Sigmoid colon (tissue), 7 donors: ENCODE measurements around the gene LCOR. TPM values are rescaled to one million over a fixed set of nuclear protein-coding genes. Genes with fewer than 3 reads are reported as not detected.
"Not testable (repeated sequence)": the region's sequence is repeated elsewhere in the genome, so short reads cannot be mapped to it uniquely, and the experiment has no call there.

ENCODE experiments used
- DNase-seq: peaks from one replicate; pipeline ENCODE4 v3.0.0-alpha.2; 2019
- H3K27ac ChIP-seq, 4 donors: fragments of 200-600 bp; sonication (generic); one replicate each; pipeline ENCODE4 v1.5.1; 2016 to 2019; ENCODE audit warnings: mild to moderate bottlenecking in 1 of 4
- H3K27me3 ChIP-seq, 3 donors: fragments of 200-600 bp; sonication (generic); one replicate each; pipeline ENCODE4 v1.5.1; 2019; ENCODE audit warnings: mild to moderate bottlenecking in 1 of 3
- H3K36me3 ChIP-seq, 4 donors: fragments of 200-600 bp; sonication (generic); one replicate each; pipeline ENCODE4 v1.5.1; 2016 to 2019
- H3K4me1 ChIP-seq, 4 donors: fragments of 200-600 bp; sonication (generic); one replicate each; pipeline ENCODE4 v1.5.1; 2017 to 2019
- H3K4me3 ChIP-seq, 4 donors: fragments of 200-600 bp; sonication (generic); one replicate each; pipeline ENCODE4 v1.5.1; 2017 to 2019; ENCODE audit warnings: mild to moderate bottlenecking in 2 of 4, moderate library complexity in 1 of 4
- H3K9me3 ChIP-seq, 4 donors: fragments of 200-600 bp in 3 of 4; sonication (generic) in 3 of 4; one replicate each; pipeline versions ENCODE4 v1.5.1 to v1.6.1; 2013 to 2019
- EP300 ChIP-seq, 4 donors: sonication (generic); formaldehyde crosslinking; IDR thresholded peaks; one replicate each; pipeline ENCODE4 v1.6.1; 2017; ENCODE audit warnings: antibody characterized with exemption in 4 of 4
- POLR2A ChIP-seq, 2 donors: fragments of 450-650 bp; IDR thresholded peaks; one replicate each; pipeline ENCODE4 v1.6.1; 2016; ENCODE audit warnings: antibody characterized with exemption in 2 of 2, mild to moderate bottlenecking in 2 of 2, moderate library complexity in 2 of 2
- POLR2AphosphoS5 ChIP-seq, 4 donors: sonication (generic); formaldehyde crosslinking; IDR thresholded peaks; one replicate each; pipeline ENCODE4 v1.6.1; 2017; ENCODE audit warnings: antibody characterized with exemption in 4 of 4
- WGBS, 2 donors: extraction: QIAGEN DNeasy Blood & Tissue Kit; methylation state at CpG; one replicate each; pipeline ENCODE4 v1.1.7; 2013; 5-methylcytosine and 5-hydroxymethylcytosine counted together
- intact Hi-C: fragments of 100-400 bp; cut with DNase I; formaldehyde crosslinking; loops from one replicate; pipeline ENCODE4 v1.15.1; 2023
- polyA plus RNA-seq, 3 donors: library from polyadenylated mRNA; stranded (reverse); fragments of 200-250 nt; gene quantifications; one replicate each; pipeline ENCODE4 v1.2.3, GENCODE V29; 2013
- total RNA-seq, 4 donors: library from RNA; depleted of rRNA; stranded (reverse); fragments of >200 nt; gene quantifications; one replicate each; pipeline ENCODE4 v1.1.0, GENCODE V29; 2016
- TF ChIP-seq, protein P1 (sequence below), 4 experiments: fragments of 450-650 bp in 3 of 4; fragments of 200-600 bp in 1 of 4; IDR thresholded peaks; one replicate each; pipeline ENCODE4 v1.5.1; 2016 to 2019; ENCODE audit warnings: antibody characterized with exemption in 4 of 4, mild to moderate bottlenecking in 3 of 4, moderate library complexity in 2 of 4
- donor health status: healthy with polysubstance abuse.
- donor health status: Bipolar disorder and iron deficiency.
- donor health status: healthy.

LCOR gene
- total and polyA plus RNA-seq, 7 donors = 8.4 to 270 (median 19.6) TPM

DNA sequence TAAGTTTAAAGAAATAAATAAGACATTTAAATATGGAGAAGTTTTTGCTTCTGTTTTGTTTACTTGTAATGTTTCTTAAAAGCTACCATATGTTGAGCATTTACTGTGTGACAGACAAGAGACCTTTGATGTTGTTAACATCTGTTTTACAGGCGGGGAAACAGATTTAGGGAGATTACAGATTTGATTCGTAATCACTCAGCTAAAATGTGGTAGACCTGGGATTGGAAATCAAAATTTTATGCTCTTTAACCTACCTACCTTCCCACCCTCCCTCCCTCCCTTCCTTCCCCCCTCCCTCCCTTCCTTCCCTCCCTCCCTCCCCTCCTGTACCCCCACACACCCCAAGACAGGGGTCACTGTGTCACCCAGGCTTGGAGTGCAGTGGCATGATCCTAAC lies 11.7 kb downstream of the LCOR start:
- Histone ChIP-seq H3K4me3 (no peak overlapping the region), H3K9me3 (no peaks in the 10 kb centered on the region), H3K27me3 (no peaks in the 10 kb centered on the region), H3K36me3 (no peaks in the 10 kb centered on the region), H3K4me1 (peaks cover 0 to 55% (median 22%) of the 10 kb centered on the region in 4 donors), H3K27ac (no peak overlapping the region)
- TF ChIP-seq POLR2AphosphoS5 (IDR thresholded peaks at IDR 0.05) (no peak), POLR2A (IDR thresholded peaks at IDR 0.05) (no peak), EP300 (IDR thresholded peaks at IDR 0.05) (no peak)
- TF ChIP-seq, protein P1, sequence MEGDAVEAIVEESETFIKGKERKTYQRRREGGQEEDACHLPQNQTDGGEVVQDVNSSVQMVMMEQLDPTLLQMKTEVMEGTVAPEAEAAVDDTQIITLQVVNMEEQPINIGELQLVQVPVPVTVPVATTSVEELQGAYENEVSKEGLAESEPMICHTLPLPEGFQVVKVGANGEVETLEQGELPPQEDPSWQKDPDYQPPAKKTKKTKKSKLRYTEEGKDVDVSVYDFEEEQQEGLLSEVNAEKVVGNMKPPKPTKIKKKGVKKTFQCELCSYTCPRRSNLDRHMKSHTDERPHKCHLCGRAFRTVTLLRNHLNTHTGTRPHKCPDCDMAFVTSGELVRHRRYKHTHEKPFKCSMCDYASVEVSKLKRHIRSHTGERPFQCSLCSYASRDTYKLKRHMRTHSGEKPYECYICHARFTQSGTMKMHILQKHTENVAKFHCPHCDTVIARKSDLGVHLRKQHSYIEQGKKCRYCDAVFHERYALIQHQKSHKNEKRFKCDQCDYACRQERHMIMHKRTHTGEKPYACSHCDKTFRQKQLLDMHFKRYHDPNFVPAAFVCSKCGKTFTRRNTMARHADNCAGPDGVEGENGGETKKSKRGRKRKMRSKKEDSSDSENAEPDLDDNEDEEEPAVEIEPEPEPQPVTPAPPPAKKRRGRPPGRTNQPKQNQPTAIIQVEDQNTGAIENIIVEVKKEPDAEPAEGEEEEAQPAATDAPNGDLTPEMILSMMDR (IDR thresholded peaks at IDR 0.05) = no peak
- WGBS, 2 donors = 82 to 92% methylated on average over 2 of the region's 2 CpGs
- intact Hi-C loops = no loop called here
- no peak for DNase-seq

DNA sequence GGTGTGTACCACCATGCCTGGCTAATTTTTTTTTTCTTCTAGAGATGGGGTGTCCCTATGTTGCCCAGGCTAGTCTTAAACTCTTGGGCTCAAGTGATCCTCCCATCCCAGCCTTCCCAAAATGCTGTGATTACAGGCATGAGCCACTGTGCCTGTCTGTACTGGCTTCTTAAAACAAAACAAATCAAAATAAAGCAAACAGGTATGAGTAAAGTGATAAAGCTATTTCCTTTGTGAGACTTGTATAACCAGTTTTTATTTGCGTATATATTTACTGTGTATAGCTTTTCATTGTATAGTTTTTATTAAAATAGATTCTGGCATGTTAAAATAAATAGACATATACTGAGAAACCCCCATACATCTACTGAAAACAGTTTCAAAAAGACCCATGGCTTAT lies 14.3 kb downstream of the LCOR start:
- intact Hi-C loops = no loop called here
- no peaks in the 10 kb centered on the region for H3K27me3 ChIP-seq
- H3K4me3 ChIP-seq = no peak overlapping the region
- H3K36me3 ChIP-seq = no peaks in the 10 kb centered on the region
- H3K9me3 ChIP-seq = no peaks in the 10 kb centered on the region
- 20 to 66% methylated on average over 1 of the region's 1 CpG for WGBS, 2 donors
- DNase-seq = no peak
- no peak overlapping the region for H3K27ac ChIP-seq
- peaks cover 0 to 53% (median 22%) of the 10 kb centered on the region in 4 donors for H3K4me1 ChIP-seq
- TF ChIP-seq, protein P1 (IDR thresholded peaks at IDR 0.05) = no peak
- TF ChIP-seq POLR2A (IDR thresholded peaks at IDR 0.05) (no peak), EP300 (IDR thresholded peaks at IDR 0.05) (no peak), POLR2AphosphoS5 (IDR thresholded peaks at IDR 0.05) (no peak)

DNA sequence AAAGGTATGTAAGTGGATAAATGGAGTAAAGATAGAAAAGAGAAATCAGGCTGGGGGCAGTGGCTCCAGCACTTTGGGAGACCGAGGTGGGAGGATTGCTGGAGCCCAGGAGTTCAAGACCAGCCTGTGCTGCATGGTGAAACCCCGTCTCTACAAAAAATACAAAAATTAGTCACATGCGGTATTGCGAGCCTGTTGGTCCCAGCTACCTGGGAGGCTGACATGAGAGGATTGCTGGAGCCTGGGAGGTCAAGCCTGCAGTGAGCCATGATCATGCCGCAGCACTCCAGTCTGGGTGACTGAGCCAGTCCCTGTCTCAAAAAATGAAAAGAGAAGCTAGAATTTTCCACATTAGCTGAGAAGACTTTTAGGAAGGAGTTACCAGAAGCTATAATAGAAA lies 14.8 kb downstream of the LCOR start:
- intact Hi-C loops = no loop called here
- no peak overlapping the region for H3K27ac ChIP-seq
- WGBS, 2 donors = 97% methylated on average over 5 of the region's 5 CpGs
- no peak for TF ChIP-seq POLR2AphosphoS5 (IDR thresholded peaks at IDR 0.05)
- no peak for TF ChIP-seq EP300 (IDR thresholded peaks at IDR 0.05)
- TF ChIP-seq POLR2A (IDR thresholded peaks at IDR 0.05) = no peak
- TF ChIP-seq, protein P1 (IDR thresholded peaks at IDR 0.05) = no peak
- H3K4me1 ChIP-seq = peaks cover 0 to 54% (median 24%) of the 10 kb centered on the region in 4 donors
- H3K4me3 ChIP-seq = no peak overlapping the region
- H3K9me3 ChIP-seq = no peaks in the 10 kb centered on the region
- DNase-seq = no peak
- H3K36me3 ChIP-seq = no peaks in the 10 kb centered on the region
- no peaks in the 10 kb centered on the region for H3K27me3 ChIP-seq

DNA sequence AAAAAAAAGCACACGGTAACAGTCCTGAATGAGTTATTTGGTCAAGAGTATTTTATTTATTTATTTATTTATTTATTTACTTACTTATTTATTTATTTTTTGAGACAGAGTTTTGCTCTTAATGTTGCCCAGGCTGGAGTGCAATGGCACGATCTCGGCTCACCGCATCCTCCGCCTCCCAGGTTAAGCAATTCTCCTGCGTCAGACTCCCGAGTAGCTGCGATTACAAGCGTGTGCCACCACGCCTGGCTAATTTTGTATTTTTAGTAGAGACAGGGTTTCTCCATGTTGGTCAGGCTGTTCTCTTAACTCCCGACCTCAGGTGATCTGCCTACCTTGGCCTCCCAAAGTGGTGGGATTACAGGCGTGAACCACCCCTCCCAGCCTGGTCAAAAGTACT lies 15.3 kb downstream of the LCOR start:
- not testable (repeated sequence) for H3K4me3 ChIP-seq, H3K27ac ChIP-seq
- H3K4me1 ChIP-seq = peaks cover 0 to 49% (median 24%) of the 10 kb centered on the region in 4 donors

DNA sequence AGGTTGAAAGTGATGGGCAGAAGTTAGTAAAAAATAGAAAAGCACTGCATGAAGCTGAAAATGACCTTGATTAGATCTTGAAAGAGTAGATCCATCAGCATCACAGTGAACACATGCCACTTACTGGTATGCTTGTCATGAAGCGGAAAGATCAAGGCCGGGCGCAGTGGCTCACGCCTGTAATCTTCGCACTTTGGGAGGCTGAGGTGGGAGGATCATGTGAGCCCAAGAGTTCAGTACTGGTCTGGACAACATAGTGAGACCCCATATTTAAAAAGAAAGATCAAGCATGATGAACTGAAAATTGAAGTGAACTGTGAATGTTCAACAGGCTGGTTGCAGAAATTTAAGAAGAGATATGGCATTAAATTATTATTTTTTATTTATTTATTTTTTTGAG lies 18.0 kb downstream of the LCOR start:
- H3K27me3 ChIP-seq = no peaks in the 10 kb centered on the region
- H3K27ac ChIP-seq = peak overlapping the region in 3 of 4 donors; percentile 44 to 60 (median 56)
- DNase-seq = no peak
- intact Hi-C loops = no loop called here
- no peaks in the 10 kb centered on the region for H3K36me3 ChIP-seq
- TF ChIP-seq EP300 (IDR thresholded peaks at IDR 0.05) (no peak), POLR2A (IDR thresholded peaks at IDR 0.05) (no peak), POLR2AphosphoS5 (IDR thresholded peaks at IDR 0.05) (no peak)
- TF ChIP-seq, protein P1 (IDR thresholded peaks at IDR 0.05) = no peak
- no peaks in the 10 kb centered on the region for H3K9me3 ChIP-seq
- 97 to 98% methylated on average over 5 of the region's 5 CpGs for WGBS, 2 donors
- H3K4me1 ChIP-seq = peaks cover 0 to 35% (median 20%) of the 10 kb centered on the region in 4 donors
- H3K4me3 ChIP-seq = no peak overlapping the region

More for the DNA sequence above, 15.3 kb downstream of the LCOR start:
- WGBS, 2 donors = 90 to 95% methylated on average over 12 of the region's 12 CpGs
- intact Hi-C loops, H3K36me3 ChIP-seq, H3K27me3 ChIP-seq, DNase-seq, H3K9me3 ChIP-seq: not testable (repeated sequence)
